ENCODE results near the gene PLCD3.

Gene PLCD3, protein sequence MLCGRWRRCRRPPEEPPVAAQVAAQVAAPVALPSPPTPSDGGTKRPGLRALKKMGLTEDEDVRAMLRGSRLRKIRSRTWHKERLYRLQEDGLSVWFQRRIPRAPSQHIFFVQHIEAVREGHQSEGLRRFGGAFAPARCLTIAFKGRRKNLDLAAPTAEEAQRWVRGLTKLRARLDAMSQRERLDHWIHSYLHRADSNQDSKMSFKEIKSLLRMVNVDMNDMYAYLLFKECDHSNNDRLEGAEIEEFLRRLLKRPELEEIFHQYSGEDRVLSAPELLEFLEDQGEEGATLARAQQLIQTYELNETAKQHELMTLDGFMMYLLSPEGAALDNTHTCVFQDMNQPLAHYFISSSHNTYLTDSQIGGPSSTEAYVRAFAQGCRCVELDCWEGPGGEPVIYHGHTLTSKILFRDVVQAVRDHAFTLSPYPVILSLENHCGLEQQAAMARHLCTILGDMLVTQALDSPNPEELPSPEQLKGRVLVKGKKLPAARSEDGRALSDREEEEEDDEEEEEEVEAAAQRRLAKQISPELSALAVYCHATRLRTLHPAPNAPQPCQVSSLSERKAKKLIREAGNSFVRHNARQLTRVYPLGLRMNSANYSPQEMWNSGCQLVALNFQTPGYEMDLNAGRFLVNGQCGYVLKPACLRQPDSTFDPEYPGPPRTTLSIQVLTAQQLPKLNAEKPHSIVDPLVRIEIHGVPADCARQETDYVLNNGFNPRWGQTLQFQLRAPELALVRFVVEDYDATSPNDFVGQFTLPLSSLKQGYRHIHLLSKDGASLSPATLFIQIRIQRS

DNA sequence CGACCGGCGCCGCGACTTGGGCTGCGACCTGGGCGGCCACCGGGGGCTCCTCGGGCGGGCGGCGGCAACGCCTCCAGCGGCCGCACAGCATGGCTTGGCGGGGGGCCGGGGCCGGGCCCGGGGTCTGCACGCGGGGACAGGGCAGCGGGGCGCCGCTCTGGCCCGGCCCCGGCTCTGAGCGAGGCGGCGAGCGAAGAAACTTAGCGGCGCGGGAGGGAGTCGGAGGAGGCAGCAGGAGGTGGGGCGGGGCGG lies at the start of gene PLCD3:
TSS of gene PLCD3 (minus strand) at position 196 of the 252 bp plus-strand sequence. CDS start at position 91, 105 bp downstream.
- no peaks in the 10 kb centered on the region for H3K9me3 Mint-ChIP-seq
- H3K27ac Mint-ChIP-seq: peak within 1 kb of the TSS; percentile 82
- H3K4me3 Mint-ChIP-seq: peak within 1 kb of the TSS; percentile 87
- DNase-seq (ENCODE audit: low spot score): no peak
- no peaks in the 10 kb centered on the region for H3K36me3 Mint-ChIP-seq (ENCODE audit: low read depth)
- peaks cover 11% of the 10 kb centered on the region for H3K4me1 Mint-ChIP-seq (ENCODE audit: low read depth)
- H3K27me3 Mint-ChIP-seq (ENCODE audit: low read depth): peaks cover 11% of the 10 kb centered on the region

DNA sequence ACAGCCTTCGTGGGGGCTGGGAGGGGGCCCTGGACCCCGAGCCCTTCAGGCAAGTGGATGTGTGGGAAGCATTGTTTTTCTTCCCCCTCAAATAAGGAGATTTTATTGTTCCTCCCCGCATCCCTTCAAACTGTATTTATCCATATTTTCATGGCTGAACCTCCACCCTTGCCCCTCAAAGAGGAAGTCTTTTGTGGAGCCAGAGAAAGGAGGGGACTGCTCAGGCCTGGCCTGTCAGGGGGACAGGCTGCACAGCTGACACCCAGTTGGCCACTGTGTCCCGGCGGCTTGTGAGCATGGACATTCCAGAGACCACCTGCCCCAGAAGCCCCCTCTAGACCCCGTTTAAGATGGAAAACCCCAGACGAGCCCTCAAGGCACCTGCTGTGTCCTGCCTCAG lies 45.2 kb upstream of the PLCD3 start:
- DNase-seq (ENCODE audit: low spot score): no peak
- Mint-ChIP-seq H3K27me3 (ENCODE audit: low read depth) (no peaks in the 10 kb centered on the region), H3K4me3 (no peak overlapping the region), H3K27ac (no peak overlapping the region), H3K4me1 (ENCODE audit: low read depth) (peaks cover 10% of the 10 kb centered on the region), H3K9me3 (no peaks in the 10 kb centered on the region), H3K36me3 (ENCODE audit: low read depth) (no peaks in the 10 kb centered on the region)

DNA sequence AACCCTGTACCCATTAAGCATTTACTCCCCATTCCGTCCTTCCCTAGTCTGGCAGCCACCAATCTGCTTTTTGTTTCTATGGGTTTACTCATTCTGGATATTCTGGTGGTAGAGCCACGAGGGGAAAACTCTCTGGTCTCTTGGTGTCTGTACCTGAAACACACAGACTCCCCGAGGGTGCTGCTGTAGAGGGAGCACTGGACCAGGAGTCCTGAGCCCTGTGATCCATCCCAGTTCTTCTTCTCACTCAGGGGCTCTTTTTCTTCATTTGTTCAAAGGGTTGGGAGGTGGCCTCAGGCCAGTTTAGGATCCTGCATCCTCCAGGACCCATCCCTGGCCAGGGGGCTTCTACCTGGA lies 43.4 kb upstream of the PLCD3 start:
- H3K36me3 Mint-ChIP-seq (ENCODE audit: low read depth): no peaks in the 10 kb centered on the region
- peaks cover 22% of the 10 kb centered on the region for H3K4me1 Mint-ChIP-seq (ENCODE audit: low read depth)
- H3K9me3 Mint-ChIP-seq: no peaks in the 10 kb centered on the region
- H3K27me3 Mint-ChIP-seq (ENCODE audit: low read depth): no peaks in the 10 kb centered on the region
- DNase-seq (ENCODE audit: low spot score): no peak
- H3K4me3 Mint-ChIP-seq: no peak overlapping the region
- no peak overlapping the region for H3K27ac Mint-ChIP-seq

DNA sequence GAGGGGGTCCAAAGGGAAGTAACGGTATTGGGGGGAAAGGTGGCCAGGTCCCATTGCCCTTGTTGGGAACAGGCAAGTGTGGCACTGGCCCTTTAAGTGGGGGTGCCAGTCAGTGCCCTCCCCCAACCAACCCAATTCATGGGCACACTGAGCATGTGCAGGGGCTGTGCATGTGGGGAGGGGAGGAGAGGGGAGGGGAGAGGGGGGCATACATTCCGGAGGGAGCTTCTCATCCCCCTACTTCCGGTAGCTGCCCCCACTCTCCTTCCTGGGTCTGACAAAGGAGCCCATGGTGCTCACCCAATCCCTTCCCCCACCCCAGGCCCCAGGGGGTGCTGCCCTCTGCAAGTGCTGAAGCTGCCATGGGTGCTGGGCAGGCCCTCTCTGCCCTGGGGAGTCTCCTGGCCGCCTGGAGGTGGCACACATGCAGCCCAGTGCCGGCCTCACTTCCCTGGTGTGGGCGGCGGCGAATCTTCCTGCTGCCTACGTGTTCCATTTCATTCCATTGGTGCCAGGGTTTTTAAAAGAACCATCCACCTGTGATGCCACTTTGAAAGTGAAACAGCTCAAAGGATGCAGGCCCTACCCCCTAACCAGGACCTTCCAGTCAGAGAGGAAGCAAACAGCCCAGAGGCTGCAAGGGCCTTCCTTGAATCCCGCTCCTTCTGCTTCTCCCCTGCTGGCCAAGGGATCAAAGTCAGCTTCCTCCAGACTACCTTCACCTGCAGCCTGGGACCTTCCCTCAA lies 40.4 kb upstream of the PLCD3 start:
- H3K9me3 Mint-ChIP-seq: no peaks in the 10 kb centered on the region
- H3K27ac Mint-ChIP-seq: peak overlapping the region; percentile 88
- peak overlapping the region; percentile 68 for H3K4me3 Mint-ChIP-seq
- peak; percentile 40 for DNase-seq (ENCODE audit: low spot score)
- H3K36me3 Mint-ChIP-seq (ENCODE audit: low read depth): no peaks in the 10 kb centered on the region
- H3K27me3 Mint-ChIP-seq (ENCODE audit: low read depth): no peaks in the 10 kb centered on the region
- H3K4me1 Mint-ChIP-seq (ENCODE audit: low read depth): peaks cover 24% of the 10 kb centered on the region

DNA sequence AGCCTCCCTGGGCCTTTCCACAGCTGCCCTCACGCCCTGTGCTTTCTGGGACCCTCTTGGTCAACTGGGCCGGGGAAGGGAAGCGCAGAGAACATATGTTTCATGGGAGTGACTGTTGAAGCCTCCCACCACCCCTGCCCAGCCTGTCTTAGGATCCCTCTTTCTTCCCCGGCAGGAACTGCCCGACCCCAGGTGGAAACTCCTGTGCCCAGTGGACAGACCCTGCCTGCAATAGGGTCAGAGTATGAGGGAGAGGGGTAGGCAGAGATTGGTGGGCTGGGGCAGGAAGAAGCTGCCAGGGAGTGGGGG lies 39.9 kb upstream of the PLCD3 start:
- Mint-ChIP-seq H3K27ac (peak overlapping the region; percentile 88), H3K27me3 (ENCODE audit: low read depth) (no peaks in the 10 kb centered on the region), H3K9me3 (no peaks in the 10 kb centered on the region), H3K4me1 (ENCODE audit: low read depth) (peaks cover 24% of the 10 kb centered on the region), H3K36me3 (ENCODE audit: low read depth) (no peaks in the 10 kb centered on the region), H3K4me3 (peak overlapping the region; percentile 12)
- DNase-seq (ENCODE audit: low spot score): no peak

DNA sequence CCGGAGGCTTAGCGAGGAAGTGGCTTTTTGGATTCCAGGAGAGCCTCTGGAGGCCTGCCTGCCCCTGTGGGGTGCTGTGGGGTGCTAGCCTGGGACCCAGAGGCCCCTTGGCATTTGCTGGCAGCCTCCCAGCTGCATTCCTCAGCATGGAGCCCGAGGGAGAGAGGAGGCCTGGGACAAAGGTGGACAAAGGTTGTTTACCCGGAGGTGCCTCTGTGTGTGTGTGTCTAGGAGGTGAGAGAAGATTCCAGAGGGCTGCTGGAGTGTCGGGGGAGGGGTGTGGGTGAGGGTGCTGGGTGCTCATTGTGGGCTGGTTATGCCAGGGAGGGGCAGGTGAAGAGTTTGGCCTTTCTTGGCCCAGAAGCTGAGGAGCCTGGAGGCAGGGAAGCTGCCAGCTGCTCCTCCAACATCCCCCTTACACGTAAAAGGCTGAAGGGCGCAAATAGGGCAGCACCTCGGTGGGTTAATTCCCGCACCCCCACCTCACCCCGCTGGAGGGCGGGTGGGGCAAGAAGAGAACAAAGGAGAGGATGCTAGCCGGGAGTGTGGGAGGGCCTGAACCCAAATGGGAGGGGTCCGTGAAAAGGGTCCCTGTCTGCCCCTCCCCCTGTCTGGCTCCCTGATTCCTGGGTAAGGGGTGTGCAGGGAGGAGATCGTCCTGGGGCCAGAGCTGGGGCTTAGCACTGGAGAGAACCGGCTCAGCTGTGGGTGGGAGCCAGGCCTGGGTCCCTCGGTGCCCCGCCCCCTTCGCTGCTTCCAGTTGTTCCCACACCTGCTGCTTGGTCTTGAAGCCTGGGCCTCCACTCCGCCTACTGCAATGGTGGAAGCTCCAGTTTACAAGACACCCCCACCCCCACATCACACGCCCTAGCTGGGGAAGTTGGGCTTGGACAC lies 39.3 kb upstream of the PLCD3 start:
- H3K36me3 Mint-ChIP-seq (ENCODE audit: low read depth): no peaks in the 10 kb centered on the region
- no peak for DNase-seq (ENCODE audit: low spot score)
- peak overlapping the region; percentile 38 for H3K4me3 Mint-ChIP-seq
- no peaks in the 10 kb centered on the region for H3K9me3 Mint-ChIP-seq
- H3K4me1 Mint-ChIP-seq (ENCODE audit: low read depth): peaks cover 24% of the 10 kb centered on the region
- H3K27ac Mint-ChIP-seq: peak overlapping the region; percentile 88
- no peaks in the 10 kb centered on the region for H3K27me3 Mint-ChIP-seq (ENCODE audit: low read depth)

DNA sequence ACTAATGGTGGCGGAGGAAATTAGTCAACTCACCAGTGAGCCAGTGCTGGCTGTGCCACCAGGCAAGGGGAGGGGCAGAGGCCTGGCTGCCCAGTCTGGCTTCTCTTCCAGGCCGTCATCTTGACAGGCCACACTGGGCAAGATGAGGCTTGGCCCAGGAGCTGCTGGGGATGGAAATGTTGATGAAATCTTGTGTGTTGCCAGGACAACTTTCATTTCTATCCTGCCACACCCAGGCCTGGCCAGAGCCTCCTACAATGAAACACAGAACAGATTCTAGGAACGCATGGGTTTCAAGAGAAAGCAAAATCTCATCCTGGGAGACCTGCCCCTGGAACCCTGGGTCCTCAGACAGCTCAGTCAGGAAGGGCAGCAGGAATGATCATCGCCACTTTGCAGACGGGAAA lies 38.6 kb upstream of the PLCD3 start:
- Mint-ChIP-seq H3K4me3 (peak overlapping the region; percentile 38), H3K9me3 (no peaks in the 10 kb centered on the region), H3K36me3 (ENCODE audit: low read depth) (no peaks in the 10 kb centered on the region), H3K4me1 (ENCODE audit: low read depth) (peaks cover 23% of the 10 kb centered on the region), H3K27ac (peak overlapping the region; percentile 31), H3K27me3 (ENCODE audit: low read depth) (no peaks in the 10 kb centered on the region)
- no peak for DNase-seq (ENCODE audit: low spot score)

DNA sequence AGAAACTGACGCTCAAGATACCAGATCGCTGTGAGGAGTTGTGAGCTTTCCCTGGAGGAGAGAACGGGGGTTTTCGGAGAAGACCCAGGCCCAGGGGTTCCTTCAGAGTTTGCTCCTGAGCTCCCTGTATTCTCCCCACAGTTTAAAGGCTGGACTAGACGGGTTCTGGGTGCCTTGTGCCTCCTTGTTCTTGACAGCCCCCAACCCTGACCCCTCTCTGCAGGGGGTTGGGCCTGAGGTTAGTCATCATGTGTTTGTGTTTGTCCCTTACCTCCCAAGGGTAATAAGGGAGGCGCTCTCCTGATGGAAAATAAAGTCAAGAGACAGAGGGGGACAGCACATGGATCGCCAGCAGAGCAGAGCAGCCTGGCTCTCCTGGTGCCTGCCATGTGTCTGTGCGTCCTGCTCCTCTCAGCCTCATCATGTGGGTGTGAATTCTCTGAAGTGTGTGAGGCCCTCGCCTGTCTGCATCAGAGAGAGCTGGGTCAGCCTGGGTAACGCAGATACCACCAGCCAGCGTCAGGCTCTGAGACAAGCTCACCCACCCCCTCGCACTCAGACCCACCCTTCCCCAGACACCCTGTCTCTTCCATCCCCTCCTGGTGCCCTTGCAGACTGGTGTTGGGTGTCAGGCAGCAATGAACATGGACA lies 38.1 kb upstream of the PLCD3 start:
- H3K9me3 Mint-ChIP-seq: no peaks in the 10 kb centered on the region
- peak overlapping the region; percentile 31 for H3K27ac Mint-ChIP-seq
- H3K4me3 Mint-ChIP-seq: no peak overlapping the region
- peaks cover 21% of the 10 kb centered on the region for H3K4me1 Mint-ChIP-seq (ENCODE audit: low read depth)
- no peak for DNase-seq (ENCODE audit: low spot score)
- H3K27me3 Mint-ChIP-seq (ENCODE audit: low read depth): no peaks in the 10 kb centered on the region
- no peaks in the 10 kb centered on the region for H3K36me3 Mint-ChIP-seq (ENCODE audit: low read depth)

DNA sequence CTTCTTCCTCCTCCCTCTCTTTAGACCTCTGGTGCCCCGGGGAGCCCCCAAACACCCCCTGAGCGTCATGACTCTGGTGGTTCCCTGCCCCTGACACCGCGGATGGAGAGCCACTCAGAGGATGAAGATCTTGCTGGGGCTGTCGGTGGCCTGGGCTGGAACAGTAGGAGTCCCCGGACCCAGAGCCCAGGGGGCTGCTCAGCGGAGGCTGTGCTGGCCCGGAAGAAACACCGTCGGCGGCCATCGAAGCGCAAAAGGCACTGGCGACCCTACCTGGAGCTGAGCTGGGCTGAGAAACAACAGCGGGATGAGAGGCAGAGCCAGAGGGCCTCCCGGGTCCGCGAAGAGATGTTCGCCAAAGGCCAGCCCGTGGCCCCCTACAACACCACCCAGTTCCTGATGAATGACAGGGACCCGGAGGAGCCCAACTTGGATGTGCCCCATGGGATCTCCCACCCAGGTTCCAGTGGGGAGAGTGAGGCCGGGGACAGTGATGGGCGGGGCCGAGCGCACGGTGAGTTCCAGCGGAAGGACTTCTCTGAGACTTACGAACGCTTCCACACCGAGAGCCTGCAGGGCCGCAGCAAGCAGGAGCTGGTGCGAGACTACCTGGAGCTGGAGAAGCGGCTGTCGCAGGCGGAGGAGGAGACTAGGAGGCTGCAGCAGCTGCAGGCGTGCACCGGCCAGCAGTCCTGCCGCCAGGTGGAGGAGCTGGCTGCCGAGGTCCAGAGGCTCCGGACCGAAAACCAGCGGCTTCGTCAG lies 36.9 kb upstream of the PLCD3 start:
- Mint-ChIP-seq H3K27me3 (ENCODE audit: low read depth) (no peaks in the 10 kb centered on the region), H3K27ac (no peak overlapping the region)

DNA sequence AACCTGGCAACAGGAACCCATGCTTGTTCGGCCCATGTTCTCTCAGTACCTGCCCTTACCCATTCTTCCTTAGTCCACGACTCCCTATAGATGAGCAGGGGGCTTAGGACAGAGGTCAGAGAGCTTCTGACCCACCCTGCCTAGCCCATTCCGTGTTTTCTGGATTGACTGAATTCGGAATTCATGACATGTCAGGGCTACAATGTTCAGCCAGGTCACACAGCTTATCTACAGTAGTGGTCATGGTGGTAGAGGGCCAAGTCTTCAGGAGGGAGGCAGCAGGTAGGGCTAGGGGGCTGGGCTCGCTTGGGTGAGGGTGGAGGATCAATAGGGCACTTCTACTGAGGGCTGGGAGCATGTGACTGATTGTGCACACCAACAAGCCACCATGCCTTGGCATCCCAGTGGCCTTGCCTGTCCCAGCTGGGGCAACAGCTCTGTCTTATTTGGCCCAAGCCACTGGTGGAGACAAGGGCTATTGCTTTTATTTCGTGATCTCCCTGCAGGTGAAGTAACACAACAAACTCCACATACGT lies 32.5 kb upstream of the PLCD3 start:
- no peak overlapping the region for H3K4me3 Mint-ChIP-seq
- no peak overlapping the region for H3K27ac Mint-ChIP-seq
- peaks cover 18% of the 10 kb centered on the region for H3K4me1 Mint-ChIP-seq (ENCODE audit: low read depth)
- H3K9me3 Mint-ChIP-seq: no peaks in the 10 kb centered on the region
- H3K27me3 Mint-ChIP-seq (ENCODE audit: low read depth): no peaks in the 10 kb centered on the region
- peaks cover 9% of the 10 kb centered on the region for H3K36me3 Mint-ChIP-seq (ENCODE audit: low read depth)
- DNase-seq (ENCODE audit: low spot score): no peak

More for the DNA sequence above, 36.9 kb upstream of the PLCD3 start:
- Mint-ChIP-seq H3K9me3 (no peaks in the 10 kb centered on the region), H3K36me3 (ENCODE audit: low read depth) (no peaks in the 10 kb centered on the region), H3K4me3 (no peak overlapping the region), H3K4me1 (ENCODE audit: low read depth) (peaks cover 27% of the 10 kb centered on the region)
- no peak for DNase-seq (ENCODE audit: low spot score)

DNA sequence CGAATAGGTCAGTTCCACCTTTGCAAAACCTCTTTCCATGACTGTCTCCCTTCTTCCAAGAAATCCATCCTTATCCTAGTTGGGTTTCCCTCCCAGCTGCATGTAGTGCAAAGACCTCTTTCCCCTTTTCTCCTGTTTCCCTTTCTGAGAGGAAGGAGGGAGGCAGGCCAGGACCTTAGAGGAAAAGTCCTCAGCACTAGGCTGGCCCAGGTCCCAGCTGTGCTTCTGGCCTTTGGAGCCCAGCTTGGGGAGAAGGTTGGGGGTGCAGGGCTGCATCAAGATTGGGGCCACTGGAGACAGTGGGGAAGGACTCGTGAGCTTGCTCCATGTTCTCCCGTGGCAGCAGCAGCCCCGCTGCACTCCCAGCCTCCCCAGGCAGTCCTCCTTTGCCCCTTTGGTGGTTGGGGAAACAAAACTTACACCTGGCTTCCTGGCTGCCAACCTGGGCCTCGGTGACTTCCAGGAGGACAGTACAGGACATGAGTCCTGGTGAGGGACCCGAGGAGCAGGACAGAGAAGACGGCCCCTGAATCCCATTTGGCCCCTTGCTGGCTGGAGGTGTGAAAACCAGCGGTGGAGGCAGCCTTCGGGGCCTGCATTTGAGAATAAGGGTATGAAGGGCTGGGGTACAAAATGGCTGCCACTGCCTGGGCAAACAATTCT lies 29.8 kb upstream of the PLCD3 start:
- Mint-ChIP-seq H3K4me3 (peak overlapping the region; percentile 98), H3K27ac (peak overlapping the region; percentile 97), H3K27me3 (ENCODE audit: low read depth) (no peaks in the 10 kb centered on the region), H3K4me1 (ENCODE audit: low read depth) (peaks cover 29% of the 10 kb centered on the region), H3K36me3 (ENCODE audit: low read depth) (peaks cover 23% of the 10 kb centered on the region), H3K9me3 (no peaks in the 10 kb centered on the region)
- DNase-seq (ENCODE audit: low spot score): no peak

Data from T-helper 2 cell treated with Interferon-gamma antibody and Interleukin-4, amounts not matched to agents 5 μg/mL and 100 μg/mL, for 36 hours (primary cell).